HL-60 (cell line): Measurements from ENCODE around the gene RTEL1.

ENCODE experiments used
- DNase-seq, 2 experiments: peaks; one replicate each; pipeline ENCODE4 v3.0.0-alpha.2; 2010 to 2020; ENCODE audit warnings: low read depth in 1 of 2, low spot score in 1 of 2
- H3K27ac ChIP-seq: fragments of 250-450 bp; sonication (Bioruptor Pico); replicated peaks from 2 replicates; pipeline ENCODE4 v1.5.1; 2020; ENCODE audit warnings: mild to moderate bottlenecking, moderate library complexity
- H3K27me3 ChIP-seq: fragments of 250-450 bp; sonication (Bioruptor Pico); 2 replicates; pipeline ENCODE4 v1.5.1; 2021; ENCODE audit warnings: mild to moderate bottlenecking, moderate library complexity; ENCODE audit not compliant: insufficient read depth, poor library complexity, severe bottlenecking
- H3K4me3 ChIP-seq: replicated peaks from 2 replicates; pipeline ENCODE4 v1.5.1; 2011; ENCODE audit warnings: mild to moderate bottlenecking, control low read depth, low read length; ENCODE audit not compliant: insufficient read depth
- GABPA ChIP-seq: IDR thresholded peaks from 2 replicates; pipeline ENCODE4 v1.6.1; 2012; ENCODE audit warnings: low read depth
- POLR2AphosphoS5 ChIP-seq: IDR thresholded peaks from 2 replicates; pipeline ENCODE4 v1.6.1; 2012; ENCODE audit warnings: low read depth
- SPI1 ChIP-seq: IDR thresholded peaks from 2 replicates; pipeline ENCODE4 v1.6.1; 2012; ENCODE audit warnings: low read depth, mild to moderate bottlenecking, borderline replicate concordance
- TF ChIP-seq, protein P1 (sequence below): IDR thresholded peaks from 2 replicates; pipeline ENCODE4 v1.6.1; 2012; ENCODE audit warnings: low read depth; ENCODE audit not compliant: insufficient replicate concordance
- TF ChIP-seq, protein P2 (sequence below): IDR thresholded peaks from one replicate; pipeline ENCODE4 v1.5.1; 2011; ENCODE audit warnings: low read length, control low read depth, inconsistent platforms; ENCODE audit not compliant: insufficient read depth

The RTEL1 gene

DNA sequence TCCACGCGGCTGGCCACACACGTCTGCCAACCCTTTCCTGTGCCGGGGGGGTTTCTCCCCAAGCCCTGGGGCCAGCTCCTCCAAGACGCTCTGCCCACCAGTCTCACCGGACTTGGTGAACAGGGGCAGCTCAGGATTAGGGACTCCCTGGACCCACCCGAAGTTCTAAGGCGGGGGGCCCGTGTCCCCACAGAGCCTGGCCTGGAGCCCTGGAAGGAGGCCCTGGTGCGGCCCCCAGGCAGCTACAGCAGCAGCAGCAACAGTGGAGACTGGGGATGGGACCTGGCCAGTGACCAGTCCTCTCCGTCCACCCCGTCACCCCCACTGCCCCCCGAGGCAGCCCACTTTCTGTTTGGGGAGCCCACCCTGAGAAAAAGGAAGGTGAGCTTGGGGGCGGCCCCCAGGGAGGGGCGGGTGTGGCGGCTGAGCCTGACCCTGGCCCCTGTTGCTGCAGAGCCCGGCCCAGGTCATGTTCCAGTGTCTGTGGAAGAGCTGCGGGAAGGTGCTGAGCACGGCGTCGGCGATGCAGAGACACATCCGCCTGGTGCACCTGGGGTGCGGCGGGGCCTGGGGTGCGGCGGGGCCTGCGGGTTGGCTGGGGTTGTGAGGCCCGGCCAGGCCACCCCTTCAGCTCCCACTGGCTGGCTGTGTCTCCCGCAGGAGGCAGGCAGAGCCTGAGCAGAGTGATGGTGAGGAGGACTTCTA, 83.7 kb downstream of the RTEL1 start:
- no peak for DNase-seq
- H3K27me3 ChIP-seq: no peaks in the 10 kb centered on the region
- H3K4me3 ChIP-seq: peak overlapping the region; percentile 67
- H3K27ac ChIP-seq: peak overlapping the region; percentile 81
- TF ChIP-seq, protein P1, sequence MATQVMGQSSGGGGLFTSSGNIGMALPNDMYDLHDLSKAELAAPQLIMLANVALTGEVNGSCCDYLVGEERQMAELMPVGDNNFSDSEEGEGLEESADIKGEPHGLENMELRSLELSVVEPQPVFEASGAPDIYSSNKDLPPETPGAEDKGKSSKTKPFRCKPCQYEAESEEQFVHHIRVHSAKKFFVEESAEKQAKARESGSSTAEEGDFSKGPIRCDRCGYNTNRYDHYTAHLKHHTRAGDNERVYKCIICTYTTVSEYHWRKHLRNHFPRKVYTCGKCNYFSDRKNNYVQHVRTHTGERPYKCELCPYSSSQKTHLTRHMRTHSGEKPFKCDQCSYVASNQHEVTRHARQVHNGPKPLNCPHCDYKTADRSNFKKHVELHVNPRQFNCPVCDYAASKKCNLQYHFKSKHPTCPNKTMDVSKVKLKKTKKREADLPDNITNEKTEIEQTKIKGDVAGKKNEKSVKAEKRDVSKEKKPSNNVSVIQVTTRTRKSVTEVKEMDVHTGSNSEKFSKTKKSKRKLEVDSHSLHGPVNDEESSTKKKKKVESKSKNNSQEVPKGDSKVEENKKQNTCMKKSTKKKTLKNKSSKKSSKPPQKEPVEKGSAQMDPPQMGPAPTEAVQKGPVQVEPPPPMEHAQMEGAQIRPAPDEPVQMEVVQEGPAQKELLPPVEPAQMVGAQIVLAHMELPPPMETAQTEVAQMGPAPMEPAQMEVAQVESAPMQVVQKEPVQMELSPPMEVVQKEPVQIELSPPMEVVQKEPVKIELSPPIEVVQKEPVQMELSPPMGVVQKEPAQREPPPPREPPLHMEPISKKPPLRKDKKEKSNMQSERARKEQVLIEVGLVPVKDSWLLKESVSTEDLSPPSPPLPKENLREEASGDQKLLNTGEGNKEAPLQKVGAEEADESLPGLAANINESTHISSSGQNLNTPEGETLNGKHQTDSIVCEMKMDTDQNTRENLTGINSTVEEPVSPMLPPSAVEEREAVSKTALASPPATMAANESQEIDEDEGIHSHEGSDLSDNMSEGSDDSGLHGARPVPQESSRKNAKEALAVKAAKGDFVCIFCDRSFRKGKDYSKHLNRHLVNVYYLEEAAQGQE: no peak
- no peak for TF ChIP-seq GABPA
- no peak for TF ChIP-seq POLR2AphosphoS5
- TF ChIP-seq, protein P2, sequence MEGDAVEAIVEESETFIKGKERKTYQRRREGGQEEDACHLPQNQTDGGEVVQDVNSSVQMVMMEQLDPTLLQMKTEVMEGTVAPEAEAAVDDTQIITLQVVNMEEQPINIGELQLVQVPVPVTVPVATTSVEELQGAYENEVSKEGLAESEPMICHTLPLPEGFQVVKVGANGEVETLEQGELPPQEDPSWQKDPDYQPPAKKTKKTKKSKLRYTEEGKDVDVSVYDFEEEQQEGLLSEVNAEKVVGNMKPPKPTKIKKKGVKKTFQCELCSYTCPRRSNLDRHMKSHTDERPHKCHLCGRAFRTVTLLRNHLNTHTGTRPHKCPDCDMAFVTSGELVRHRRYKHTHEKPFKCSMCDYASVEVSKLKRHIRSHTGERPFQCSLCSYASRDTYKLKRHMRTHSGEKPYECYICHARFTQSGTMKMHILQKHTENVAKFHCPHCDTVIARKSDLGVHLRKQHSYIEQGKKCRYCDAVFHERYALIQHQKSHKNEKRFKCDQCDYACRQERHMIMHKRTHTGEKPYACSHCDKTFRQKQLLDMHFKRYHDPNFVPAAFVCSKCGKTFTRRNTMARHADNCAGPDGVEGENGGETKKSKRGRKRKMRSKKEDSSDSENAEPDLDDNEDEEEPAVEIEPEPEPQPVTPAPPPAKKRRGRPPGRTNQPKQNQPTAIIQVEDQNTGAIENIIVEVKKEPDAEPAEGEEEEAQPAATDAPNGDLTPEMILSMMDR: no peak
- no peak for TF ChIP-seq SPI1

DNA sequence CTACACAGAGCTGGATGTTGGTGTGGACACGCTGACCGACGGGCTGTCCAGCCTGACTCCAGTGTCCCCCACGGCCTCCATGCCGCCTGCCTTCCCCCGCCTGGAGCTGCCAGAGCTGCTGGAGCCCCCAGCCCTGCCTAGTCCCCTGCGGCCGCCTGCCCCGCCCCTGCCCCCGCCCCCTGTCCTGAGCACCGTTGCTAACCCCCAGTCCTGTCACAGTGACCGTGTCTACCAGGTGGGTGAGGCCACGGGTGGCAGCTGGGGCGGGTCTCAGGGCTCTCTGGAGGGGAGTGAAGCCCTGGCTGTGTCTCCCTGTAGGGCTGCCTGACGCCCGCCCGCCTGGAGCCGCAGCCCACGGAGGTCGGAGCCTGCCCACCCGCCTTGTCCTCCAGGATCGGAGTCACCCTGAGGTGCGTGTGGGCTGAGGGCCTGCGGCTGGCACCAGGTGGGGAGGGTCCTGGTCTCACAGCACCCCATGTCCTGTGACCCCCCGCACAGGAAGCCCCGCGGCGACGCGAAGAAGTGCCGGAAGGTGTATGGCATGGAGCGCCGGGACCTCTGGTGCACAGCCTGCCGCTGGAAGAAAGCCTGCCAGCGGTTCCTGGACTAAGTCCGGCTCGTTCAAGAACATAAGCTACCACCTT, 84.4 kb downstream of the RTEL1 start:
- Histone ChIP-seq H3K4me3 (no peak overlapping the region), H3K27ac (no peak overlapping the region; the same call in 1 of the 2 replicates), H3K27me3 (no peaks in the 10 kb centered on the region)
- TF ChIP-seq, protein P1: no peak
- TF ChIP-seq GABPA (no peak), POLR2AphosphoS5 (no peak), SPI1 (no peak)
- TF ChIP-seq, protein P2: no peak
- DNase-seq: no peak

DNA sequence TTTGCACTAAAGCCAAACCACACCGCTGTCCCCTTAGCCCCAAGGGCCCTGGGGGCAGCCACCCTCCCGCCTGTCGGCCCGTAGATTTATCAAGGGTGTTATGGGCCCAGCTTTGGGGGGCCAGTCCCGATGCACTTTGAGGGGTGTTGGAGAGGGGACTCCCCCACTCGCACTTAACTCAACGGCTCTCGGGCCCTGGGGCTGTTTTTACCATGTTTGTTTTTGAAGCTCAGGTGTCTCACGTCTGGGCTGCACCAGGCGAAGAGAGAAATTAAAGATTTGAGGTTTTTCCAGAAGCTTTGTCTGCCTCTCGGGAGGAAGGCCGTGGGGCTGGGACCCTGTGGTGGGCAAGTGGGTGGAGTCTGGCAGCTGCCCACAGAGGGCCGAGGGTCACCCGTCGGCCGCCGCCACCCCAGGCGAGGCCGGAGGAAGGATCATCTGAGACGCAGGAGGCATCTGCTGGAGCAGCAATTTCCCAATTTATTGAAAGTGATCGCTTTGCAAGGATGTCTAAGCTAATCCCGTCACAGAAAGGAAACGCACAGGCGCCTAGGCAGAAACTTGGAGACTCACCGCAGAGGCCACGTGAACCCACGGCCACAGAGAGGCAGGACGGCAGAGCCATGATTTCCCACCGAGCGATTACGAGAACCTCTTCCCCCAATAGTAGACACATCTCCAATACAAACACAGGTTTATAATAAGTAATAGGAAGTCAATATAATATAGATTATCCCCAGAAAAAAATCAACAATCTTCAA, 85.3 kb downstream of the RTEL1 start:
- Histone ChIP-seq H3K27me3 (no peaks in the 10 kb centered on the region), H3K4me3 (no peak overlapping the region), H3K27ac (no peak overlapping the region)
- no peak for DNase-seq
- TF ChIP-seq GABPA: no peak
- no peak for TF ChIP-seq SPI1
- TF ChIP-seq, protein P2: no peak
- no peak for TF ChIP-seq POLR2AphosphoS5
- TF ChIP-seq, protein P1: no peak
